Mononuclear cell (primary cell): ENCODE measurements around the gene CEP131. TPM values are rescaled to one million over a fixed set of nuclear protein-coding genes. Genes with fewer than 3 reads are reported as not detected.
"Not testable (repeated sequence)": the region's sequence is repeated elsewhere in the genome, so short reads cannot be mapped to it uniquely, and the experiment has no call there.

Source experiments
- H3K27me3 ChIP-seq: 2 replicates; pipeline ENCODE4 v1.6.0; 2011; ENCODE audit warnings: low read length, control low read depth; ENCODE audit not compliant: insufficient read depth
- H3K4me1 ChIP-seq: 2 replicates; pipeline ENCODE4 v1.5.1; 2011; ENCODE audit warnings: mild to moderate bottlenecking, low read length, control low read depth; ENCODE audit not compliant: insufficient read depth
- H3K4me3 ChIP-seq: 2 replicates; pipeline ENCODE4 v1.5.1; 2011; ENCODE audit warnings: mild to moderate bottlenecking, low read length, moderate library complexity
- H3K9me3 ChIP-seq: 2 replicates; pipeline ENCODE4 v1.5.1; 2011; ENCODE audit warnings: low read depth, mild to moderate bottlenecking, control low read depth, low read length
- total RNA-seq: library from RNA; depleted of rRNA; stranded (reverse); fragments of >200 nt; gene quantifications from one replicate; pipeline ENCODE4 v1.2.3, GENCODE V29; 2012

The CEP131 gene
- total RNA-seq, 1 donor = 4.8 TPM

DNA sequence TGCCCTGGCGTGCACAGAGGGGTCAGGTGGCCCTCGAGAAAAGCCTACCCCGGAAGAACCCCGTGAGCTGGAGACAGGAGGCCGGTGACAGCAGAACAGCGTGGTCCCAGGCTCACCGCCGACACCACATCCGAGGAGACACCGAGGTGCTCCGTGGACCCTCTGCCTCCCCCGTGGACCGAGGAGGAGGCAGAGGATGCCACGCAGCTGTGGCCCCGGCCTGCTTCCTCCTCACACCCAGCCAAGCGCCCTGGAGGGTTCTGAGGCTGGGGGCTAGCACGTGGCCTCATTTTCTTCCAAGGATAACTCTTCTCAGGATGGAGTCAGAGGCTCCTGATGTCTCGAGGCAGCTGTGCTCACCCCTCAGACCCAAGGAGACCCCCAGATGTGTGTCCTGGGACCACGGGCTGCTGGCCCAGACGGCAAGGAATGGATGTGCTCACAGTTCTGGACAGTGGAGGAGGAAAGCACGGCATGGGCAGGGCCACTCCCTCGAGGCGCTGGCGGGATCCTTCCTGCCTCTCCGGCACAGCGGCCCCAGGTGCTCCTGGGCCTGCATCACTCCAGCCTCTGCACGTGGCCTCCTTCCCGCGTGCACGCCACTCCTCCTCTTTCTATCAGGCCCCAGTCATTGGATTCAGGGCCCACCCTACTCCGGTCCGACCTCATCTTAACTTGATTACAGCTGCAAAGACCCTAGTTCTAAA lies 61.9 kb downstream of the CEP131 start:
- peaks cover 3% of the 10 kb centered on the region for H3K27me3 ChIP-seq
- peak overlapping the region; percentile 46 for H3K4me3 ChIP-seq
- H3K4me1 ChIP-seq = peaks cover 13% of the 10 kb centered on the region
- no peaks in the 10 kb centered on the region for H3K9me3 ChIP-seq

DNA sequence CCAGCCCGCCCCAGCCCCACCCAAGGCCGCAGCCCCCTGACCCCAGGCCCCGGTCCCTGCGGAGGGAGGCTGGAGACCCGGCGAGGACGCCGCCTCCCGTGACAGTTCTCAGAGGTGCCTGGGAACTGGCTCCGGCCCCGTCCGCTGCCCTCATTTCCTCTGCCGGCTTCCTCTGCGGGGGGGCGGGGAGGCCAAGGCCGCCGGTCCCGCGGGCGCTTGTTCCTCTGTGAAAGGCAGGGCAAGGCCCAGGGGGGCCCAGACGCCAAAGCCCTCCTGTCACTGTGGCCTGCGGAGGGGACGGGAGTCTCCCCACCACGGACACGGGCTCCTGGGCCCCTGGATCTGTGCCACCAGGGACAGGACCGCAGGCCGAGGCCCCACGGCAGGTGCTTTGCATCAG lies 62.5 kb downstream of the CEP131 start:
- peaks cover 13% of the 10 kb centered on the region for H3K4me1 ChIP-seq
- no peaks in the 10 kb centered on the region for H3K9me3 ChIP-seq
- peak overlapping the region; percentile 46 for H3K4me3 ChIP-seq
- peaks cover 3% of the 10 kb centered on the region for H3K27me3 ChIP-seq

DNA sequence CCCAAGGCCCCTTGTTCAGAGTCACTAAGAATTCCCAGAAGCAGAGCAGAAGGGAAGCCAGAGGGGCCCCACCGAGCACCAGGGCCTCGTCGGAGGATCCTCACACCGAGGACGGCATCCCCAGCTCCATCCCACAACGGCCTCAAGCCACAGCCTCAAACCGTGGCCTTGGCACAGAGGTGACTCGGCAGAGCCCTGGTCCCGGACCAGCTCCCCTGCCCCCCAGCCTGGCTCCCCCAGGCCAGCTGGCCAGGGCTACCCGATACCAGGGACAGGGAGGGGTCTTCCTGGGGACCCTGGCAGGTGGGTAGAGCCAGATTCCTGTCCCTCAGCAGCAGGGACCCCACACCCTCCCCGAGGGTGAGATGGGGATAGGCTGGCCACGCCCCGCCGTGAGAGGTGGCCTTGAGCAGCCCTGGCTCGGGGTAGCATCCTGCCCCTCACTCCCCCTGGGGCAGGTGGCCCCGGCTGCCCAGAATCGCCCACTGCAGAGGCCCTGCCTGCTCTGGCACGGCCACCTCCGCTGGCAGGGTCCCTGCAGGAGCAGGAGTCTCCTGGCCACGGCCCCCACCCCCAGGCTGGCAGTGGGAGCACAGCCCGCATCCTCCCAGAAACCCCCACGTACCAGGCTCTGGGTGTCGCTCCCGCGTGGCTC lies 63.0 kb downstream of the CEP131 start:
- H3K9me3 ChIP-seq = no peaks in the 10 kb centered on the region
- peak overlapping the region; percentile 46 for H3K4me3 ChIP-seq

DNA sequence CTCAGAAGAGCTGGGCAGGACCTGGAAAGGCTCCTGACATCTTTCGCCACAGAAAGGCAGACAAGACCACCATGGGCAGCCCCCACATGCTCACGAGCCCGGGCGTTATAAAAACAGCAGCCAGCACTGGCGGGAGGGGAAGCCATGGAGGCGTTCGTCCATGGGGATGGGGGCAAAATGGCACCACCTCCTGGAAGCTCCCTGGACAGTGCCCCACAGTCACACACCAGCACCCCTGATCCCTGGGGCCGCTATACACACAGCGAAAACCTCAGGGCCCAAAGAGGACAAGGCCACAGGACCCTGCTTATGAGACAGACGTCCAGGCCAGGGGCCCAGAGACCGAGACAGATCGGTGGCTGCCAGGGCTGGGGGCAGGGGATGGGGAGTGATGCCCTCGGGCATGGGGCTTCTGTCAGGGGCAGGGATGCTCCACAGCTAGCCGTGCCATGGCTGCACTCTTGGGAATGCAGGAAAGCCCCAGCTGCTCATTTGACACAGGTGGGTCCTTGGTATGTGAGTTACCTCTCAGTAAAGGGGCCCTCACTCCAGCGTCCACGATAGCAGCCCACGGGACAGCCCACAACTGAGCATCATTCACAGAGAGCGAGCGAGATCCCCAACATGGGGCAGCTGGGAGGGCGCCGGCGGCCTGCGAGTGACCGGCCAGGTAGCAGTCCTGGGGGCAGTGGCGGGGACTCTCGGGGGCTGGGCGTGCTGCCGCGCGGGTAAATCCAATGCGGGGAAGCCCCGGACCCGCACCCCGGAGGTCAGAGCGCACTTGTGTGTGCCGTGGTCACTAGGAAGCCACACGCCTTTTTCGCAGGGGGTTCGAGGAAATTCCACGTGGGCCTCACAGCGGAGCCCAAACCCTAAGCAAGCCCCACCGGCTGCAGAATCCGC lies 63.8 kb downstream of the CEP131 start:
- Histone ChIP-seq H3K9me3 (no peaks in the 10 kb centered on the region), H3K27me3 (no peaks in the 10 kb centered on the region), H3K4me3 (peak overlapping the region; percentile 46), H3K4me1 (peaks cover 17% of the 10 kb centered on the region)

More for the DNA sequence above, 63.0 kb downstream of the CEP131 start:
- peaks cover 16% of the 10 kb centered on the region for H3K4me1 ChIP-seq
- peaks cover under 1% of the 10 kb centered on the region for H3K27me3 ChIP-seq

DNA sequence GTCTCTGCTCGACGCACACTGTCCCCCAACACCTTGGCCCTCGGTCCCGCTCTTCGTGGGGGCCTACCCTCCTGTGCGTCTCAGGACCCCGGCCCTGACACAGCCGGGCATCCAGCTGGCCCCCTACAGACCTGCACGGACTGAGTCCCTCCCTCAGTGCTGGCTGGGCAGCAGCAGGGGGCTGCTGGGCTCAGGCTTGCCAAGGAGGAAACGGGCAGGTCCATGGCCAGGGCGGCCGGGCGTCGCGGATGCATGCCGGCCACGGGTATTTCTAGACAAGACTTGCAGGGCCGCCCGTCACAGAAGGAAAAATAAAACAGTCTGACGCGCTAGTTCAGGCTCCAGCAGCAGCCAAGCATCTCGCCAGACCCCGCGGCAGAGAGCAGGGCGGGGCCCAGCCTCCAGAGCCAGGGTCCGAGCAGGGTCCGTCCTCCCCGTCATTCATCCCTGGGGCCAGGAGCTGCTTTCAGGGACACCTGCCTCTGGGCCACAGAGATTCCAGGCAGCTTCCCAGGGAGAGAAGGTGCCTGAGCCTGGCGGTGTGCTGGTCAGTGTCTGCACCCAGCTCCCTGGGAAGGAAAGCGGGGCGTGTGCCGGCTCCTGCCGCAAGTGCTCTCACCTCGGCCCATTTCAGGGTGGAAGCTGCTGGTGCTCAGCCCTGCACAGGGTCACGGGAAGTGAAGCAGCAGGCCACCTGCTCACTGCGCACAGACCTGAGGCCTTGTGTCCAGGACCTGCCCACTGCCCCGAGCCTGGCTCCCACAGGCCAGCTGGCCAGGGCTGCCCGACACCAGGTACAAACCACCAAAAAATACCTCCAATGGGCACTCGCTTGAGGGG lies 64.7 kb downstream of the CEP131 start:
- no peaks in the 10 kb centered on the region for H3K9me3 ChIP-seq
- H3K4me3 ChIP-seq = no peak overlapping the region
- peaks cover 20% of the 10 kb centered on the region for H3K4me1 ChIP-seq
- no peaks in the 10 kb centered on the region for H3K27me3 ChIP-seq

DNA sequence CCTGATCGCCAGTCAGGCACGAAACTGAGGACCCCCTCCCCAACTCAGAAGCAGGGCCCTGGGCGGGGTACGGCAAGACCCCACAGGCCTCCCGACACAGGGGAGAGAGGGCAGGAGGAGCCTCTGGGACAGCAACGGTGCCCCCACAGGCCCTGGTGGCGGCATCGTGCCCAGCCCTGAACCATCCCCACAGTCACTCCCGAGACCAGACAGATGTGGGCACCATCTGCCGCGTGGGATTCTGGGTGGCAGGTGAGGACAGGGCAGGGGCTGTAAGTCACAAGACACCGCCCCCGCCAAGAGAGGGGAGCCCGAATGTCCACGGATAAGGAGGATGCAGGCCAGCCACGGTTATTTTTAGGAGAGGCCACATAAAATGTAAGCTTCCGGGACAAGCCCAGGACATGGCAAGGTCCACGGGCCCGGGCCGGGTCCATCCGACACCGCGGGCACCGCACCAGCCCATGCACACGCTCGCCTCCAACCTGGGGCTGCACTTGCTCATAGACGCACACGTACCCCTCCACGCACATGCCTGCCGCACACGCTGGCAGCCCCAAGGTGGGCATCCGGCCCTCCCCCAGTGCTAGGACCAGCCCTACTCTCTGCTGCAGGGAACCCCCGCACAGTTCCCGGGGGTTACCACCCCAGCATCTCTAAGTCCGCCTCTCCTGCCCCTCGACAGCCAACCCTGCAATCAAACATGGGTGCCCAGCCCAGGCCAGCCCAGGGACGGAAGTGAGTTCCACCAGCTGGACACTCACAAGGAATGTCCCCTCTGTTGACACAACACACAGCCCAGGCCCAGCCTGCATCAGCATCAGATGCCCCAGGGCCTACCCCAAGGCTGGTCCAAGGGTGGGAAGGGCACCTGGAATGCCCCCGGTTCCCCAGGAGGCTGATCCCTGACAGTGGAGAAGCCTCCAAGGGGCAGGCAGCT lies 65.6 kb downstream of the CEP131 start:
- Histone ChIP-seq H3K4me1 (peaks cover 30% of the 10 kb centered on the region), H3K9me3 (no peaks in the 10 kb centered on the region), H3K4me3 (no peak overlapping the region), H3K27me3 (no peaks in the 10 kb centered on the region)

DNA sequence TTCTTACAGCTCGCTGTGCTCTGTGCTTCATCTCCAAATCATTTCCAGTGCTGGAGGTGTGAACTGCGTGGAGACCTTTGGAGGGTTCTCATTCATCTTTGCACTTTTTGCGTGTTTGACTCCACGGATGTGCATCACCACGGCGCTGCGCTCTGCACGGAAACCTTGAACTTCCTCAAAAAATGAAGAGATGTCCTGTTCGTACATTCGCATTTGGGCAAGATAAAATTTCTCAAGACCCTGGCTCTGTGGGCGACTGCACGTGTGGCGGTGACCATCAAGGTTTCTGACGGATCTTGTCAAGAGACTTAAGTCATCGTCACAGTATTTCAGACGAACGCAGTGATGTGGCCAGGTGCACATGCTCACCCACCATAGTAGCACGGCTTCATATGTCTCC lies 67.8 kb downstream of the CEP131 start:
- no peaks in the 10 kb centered on the region for H3K27me3 ChIP-seq
- H3K4me3 ChIP-seq = no peak overlapping the region
- H3K4me1 ChIP-seq = peaks cover 42% of the 10 kb centered on the region
- H3K9me3 ChIP-seq = no peaks in the 10 kb centered on the region

DNA sequence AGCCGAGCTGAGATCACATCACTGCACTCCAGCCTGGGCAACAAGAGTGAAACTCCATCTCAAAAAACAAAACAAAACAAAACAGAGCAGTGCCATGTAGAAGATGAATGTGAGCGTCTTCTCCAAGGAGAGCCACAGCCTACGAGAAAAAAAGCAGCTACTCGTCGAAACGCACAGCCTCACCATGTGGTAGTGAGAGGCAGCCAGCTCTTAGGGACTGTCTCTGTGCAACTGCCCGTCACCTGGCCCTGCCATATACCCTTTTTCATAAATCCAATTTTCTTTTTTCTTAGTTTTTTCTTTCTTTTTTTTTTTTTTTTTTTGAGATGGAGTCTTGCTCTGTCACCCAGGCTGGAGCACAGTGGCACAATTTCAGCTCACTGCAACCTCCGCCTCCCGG lies 68.7 kb downstream of the CEP131 start:
- peaks cover 46% of the 10 kb centered on the region for H3K4me1 ChIP-seq
- not testable (repeated sequence) for H3K9me3 ChIP-seq, H3K4me3 ChIP-seq, H3K27me3 ChIP-seq

DNA sequence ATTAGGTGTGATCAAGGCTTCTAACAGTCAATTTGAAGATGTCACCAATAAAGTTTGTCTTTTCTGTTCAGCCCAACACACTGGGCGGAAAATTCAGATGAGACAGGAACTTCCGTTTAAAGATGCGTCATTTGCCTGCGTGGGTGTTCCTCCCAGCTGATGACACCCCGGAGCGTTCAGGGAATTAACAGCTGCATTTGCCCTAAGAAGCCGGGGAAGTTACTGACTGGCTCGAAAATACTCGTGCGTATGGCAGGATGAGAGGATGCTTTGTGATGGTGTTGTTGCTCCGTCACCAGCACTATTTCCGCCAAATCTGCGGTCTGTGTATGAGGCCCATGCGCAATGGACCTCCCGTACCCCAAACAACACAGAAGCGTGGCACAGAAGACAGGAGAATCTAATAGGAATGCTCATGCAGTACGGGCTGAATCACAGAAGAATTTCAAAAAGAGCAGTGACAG lies 69.4 kb downstream of the CEP131 start:
- Histone ChIP-seq H3K27me3 (no peaks in the 10 kb centered on the region), H3K4me1 (peaks cover 51% of the 10 kb centered on the region), H3K4me3 (no peak overlapping the region), H3K9me3 (no peaks in the 10 kb centered on the region)

DNA sequence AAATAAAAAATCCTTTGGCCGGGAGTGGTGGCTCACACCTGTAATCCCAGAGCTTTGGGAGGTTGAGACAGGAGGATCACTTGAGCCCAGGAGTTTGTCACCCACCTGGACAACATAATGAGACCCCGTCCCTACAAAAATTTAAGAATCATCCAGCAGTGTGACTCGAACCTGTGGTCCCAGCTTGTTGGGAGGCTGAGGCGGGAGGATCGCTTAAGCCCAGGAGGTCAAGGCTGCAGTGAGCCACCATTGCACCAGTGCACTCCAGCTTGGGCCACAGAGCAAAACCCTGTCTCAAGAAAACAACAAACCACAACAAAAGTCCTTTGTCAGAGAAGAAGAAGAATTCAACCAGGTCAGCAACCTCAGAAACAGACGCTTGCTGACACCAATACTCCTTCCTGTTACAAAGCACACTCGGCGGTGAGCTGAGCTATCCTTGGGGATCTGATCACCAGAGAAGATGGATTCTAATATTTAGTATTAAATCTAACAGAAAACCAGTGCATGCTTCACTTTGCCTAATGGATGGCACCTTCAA lies 70.4 kb downstream of the CEP131 start:
- Histone ChIP-seq H3K4me3 (no peak overlapping the region), H3K4me1 (peaks cover 51% of the 10 kb centered on the region), H3K9me3 (no peaks in the 10 kb centered on the region), H3K27me3 (no peaks in the 10 kb centered on the region)

DNA sequence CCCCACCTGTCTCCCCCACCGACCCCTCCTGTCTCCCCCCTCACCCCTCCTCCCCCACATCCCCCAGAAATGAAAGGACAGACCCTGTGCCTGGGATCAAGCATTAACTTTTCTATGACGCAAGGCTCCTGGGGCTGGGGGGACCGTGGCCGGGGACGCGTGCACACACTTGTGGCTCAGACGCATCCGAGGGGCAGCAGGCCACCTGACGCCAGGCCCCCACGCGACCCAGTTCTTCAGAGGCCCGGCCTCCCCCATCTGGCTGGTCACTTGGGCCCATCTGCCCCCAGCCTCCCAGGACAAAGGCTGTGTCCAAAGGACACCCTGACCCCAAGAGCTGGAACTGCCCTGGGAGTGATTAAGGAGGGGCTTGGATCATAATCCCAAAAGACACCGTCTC lies 71.5 kb downstream of the CEP131 start:
- H3K4me3 ChIP-seq = peak overlapping the region; percentile 8
- H3K4me1 ChIP-seq = peaks cover 51% of the 10 kb centered on the region
- no peaks in the 10 kb centered on the region for H3K9me3 ChIP-seq
- H3K27me3 ChIP-seq = no peaks in the 10 kb centered on the region

DNA sequence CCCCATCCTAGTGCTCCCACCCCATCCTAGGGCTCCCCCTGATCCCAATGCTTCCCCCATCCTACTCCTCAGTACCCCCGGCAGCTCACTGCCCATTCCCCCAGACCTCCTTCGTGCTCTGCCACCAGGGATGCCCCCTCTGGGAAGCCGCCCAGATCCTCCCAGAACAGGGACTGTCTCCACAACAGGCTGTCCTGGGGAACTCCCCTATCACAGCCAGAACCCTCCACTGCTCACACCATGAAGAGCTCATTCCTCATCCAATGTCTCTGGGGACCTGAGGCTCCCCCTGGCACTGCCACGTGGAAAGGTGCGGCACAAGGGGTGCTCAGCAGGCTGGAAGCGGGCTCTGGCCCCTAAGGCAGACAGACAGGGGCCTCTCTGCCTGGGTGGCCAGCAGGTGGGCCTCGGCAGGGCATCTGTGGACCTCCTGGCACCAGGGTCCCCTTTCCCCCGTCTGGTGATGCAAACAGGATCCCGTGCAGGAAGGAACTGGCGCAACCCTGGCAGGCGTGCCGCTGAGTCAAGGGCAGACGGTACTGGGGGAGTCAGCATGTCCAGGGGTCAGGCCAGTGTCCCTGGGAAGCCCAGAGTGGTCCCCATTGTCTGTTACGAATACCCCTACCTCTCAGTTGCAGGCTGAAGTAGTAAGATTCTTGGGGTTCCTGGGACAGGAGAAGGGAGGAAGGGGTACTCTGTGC lies 72.2 kb downstream of the CEP131 start:
- Histone ChIP-seq H3K4me3 (peak overlapping the region; percentile 36), H3K9me3 (no peaks in the 10 kb centered on the region), H3K27me3 (no peaks in the 10 kb centered on the region), H3K4me1 (peaks cover 51% of the 10 kb centered on the region)

DNA sequence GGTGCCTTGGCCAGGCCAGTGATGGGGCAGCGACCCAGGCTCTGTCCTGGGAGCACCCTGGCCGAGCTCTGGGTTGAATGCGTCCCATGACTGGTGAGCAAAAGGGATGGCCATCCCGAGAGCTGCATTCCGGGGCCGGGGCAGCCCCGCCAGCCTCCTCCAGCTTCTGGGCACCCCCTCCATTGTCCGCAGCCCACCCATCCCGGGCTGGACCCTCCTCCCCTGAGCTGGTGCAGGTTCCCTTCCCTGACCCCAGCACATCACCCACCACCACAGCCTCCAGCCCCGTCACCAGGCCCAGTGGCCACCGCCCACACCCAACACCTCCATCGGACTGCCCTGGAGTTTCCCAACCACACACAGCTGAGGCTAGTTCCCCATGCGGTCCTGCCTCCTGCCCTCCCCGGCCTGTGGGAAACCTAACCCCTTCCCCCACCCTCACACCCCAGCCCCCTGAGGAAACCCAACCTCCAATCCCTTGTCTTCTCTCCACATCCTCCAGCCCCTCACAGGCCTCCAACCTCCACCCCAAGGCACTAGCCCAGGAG lies 73.7 kb downstream of the CEP131 start:
- Histone ChIP-seq H3K4me1 (peaks cover 47% of the 10 kb centered on the region), H3K4me3 (no peak overlapping the region), H3K9me3 (no peaks in the 10 kb centered on the region), H3K27me3 (no peaks in the 10 kb centered on the region)
